NCI-H2029 treated with DMSO at 0.1 percent for 48 hours (cell line): ENCODE measurements around the gene CYTIP.

Experiments used
- DNase-seq: peaks from one replicate; lab custom pipeline; 2025; lab: John Stamatoyannopoulos, UW

The CYTIP gene

GRCh38 chr2:157463002-157463401, 19.1 kb upstream of the CYTIP start:
- no peak for DNase-seq

- no peak for DNase-seq
These were observed 17.0 kb upstream of the CYTIP start for GRCh38 chr2:157460897-157461296.

- no peak for DNase-seq
These were observed 16.5 kb upstream of the CYTIP start for GRCh38 chr2:157460384-157460837.

DNA sequence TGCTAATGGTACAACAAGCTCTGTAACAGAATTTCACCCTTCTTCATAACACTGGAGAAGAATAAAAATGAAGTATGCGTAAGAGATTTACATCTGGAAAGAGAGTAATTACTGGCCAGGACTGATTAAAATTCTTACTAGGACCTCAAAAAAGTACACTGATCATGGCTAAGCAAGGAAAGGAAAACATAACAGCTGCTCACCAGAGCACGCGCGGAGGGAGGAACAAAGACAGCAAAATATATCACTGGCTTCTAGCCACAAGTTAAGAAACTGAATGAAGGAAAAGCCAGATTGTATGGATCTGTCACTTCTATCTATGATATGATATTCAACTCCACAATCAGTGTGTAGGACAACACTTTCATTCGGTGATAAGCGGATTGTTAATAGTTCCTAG, 15.6 kb upstream of the CYTIP start:
- DNase-seq = no peak

DNA sequence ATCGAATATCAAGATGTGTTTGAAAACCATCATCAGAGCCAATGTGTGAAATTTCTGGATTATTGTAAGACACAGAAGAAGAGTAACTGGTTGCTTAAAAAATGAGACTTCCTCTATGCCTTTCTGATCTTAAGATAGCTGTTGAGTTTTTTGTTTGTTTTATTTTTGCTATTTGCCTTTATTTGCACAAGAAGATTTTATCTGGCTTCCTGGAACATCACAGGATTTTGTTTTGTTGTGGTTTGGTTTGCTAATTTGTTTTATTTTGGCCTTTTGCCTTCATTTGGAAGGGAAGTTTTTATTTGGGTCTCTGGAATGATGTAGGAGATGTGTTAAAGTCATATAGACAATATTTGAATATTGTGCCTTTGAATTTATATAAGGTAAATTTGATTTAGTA, 3.9 kb upstream of the CYTIP start:
- no peak for DNase-seq

- no peak for DNase-seq
These were observed 3.1 kb upstream of the CYTIP start for GRCh38 chr2:157447031-157447430.

GRCh38 chr2:157444641-157445040, 752 bp upstream of the CYTIP start:
- DNase-seq = no peak

DNA sequence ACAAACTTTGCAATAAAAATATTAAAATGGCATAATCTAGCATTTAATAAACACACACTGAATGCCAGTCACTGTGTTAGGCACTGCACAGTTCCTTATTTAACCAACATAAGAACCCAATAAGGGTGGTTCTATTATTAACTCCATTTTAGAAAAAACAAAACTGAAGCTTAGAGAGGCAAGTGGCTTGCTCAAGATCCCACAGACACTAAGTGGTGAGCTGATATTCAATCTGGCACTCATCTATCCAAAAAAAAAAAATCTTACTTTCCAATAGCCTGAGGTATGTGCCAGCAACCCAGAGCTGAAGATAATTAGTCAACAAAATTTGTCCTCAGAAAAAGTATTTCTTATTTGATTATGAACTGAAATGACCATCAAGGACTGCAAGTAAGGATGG, 799 bp downstream of the CYTIP start:
- no peak for DNase-seq

- DNase-seq = no peak
These were observed 1.3 kb downstream of the CYTIP start for GRCh38 chr2:157442636-157443035.

DNA sequence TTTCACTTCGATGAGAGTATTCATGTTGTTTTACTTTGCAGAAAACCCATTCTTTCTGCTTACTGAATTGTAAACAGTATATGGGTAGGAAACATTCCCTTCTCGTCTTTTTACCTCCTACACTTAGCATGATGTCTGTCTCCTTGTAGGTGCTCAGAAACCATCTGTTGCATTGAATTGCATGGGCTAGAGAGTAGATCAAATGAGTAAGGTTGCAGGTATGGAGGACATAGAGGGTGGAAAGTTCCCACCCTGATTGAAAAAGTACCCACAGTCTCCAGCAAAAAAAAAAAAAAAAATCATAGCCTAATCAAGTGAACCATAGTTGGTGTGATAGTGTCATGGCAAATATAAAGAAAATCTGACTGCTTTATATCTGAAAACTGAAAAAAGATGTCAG, 1.7 kb downstream of the CYTIP start:
- DNase-seq = no peak

DNA sequence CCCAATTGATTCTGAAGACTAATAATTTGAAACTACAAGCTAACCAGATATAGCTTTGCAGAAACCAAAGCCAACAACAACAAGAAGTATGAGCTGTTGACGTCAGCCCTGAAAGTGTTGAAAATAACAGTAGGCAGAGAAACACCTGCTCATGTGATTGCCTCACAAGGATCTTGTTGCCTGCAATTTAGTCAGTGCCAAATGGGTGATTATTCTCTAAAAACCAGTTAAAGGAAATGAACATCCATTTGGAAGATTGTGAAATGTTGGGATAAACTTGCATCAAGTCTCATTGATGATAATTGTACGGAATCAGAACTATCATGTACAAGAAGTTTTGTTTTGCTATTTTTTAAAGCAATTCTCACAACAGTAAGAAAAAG, 2.8 kb downstream of the CYTIP start:
- peak; percentile 25 for DNase-seq

DNA sequence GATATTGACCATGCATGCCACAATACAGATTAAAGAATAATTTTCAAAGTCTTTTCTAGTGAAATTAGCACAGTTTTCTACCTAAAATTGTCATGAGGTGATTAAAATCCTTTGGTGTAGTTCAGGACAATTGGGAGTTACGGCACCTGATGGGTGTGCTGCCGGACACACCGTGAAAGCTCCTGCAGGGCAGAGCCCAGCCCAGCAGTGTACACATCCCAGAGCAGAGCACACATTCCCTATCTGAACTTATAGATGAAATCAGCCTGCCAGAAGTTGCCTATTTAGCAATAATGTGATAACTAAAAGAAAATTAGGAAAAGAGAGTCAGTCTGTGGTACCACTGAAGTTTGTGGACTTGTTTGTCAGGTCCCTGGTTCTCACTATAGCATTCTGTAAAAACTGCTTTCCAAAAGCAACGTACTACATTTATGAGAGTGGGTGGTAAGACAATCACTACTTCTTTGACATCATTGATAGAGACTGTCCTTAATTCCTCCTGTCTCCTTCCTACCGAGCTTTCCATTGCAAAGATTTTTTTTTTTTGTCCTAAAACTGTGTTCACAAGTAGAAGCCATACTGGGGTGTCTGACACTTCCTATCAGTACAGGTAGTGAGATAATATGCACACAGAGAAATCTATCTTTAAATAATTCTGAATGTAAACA, 3.4 kb downstream of the CYTIP start:
- DNase-seq = no peak

GRCh38 chr2:157439824-157440186, 4.1 kb downstream of the CYTIP start:
- DNase-seq = no peak

DNA sequence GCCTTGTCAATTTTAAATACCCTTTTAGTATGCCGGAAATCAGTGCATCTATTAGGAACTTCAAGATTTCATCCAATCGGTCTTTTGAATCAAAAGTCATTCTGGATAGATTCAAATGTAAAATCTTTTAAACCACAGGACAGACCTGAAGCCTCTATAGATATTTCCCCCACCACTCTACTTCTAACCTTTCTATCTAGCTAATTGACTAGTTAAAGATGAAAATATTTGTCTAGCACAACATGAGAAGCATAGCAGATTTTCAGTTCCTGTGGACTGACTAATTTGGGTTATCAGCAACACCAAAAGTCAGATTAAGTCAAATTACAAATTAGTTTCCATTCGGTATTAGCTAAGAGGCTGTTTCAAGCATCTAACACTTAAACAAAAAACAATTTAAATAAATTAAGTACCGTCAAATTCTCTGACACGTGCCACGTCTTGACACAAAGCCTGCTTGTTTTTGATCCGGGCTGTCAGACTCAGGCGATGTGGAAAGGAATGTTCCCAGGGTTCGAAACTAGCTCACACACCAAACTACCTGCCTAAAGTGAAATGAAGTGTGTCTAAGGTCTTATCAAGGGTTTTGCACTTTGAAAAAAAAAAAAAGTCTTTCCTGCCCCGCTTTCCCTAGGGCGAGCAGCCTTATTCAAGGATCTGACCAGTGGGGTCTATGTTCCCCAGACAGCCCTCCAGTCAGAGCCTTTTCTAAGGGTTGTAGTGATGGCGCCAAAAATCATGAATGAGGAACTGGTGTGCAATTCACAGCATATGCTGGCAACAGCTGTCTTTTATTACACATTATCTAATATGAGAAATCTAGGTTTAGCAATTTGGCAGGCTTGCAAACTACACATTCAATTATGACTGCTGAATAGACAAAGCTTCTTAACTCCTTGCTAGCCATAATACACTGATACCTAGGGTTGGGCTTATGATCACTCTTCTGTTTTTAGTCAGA, 4.7 kb downstream of the CYTIP start:
- DNase-seq = peak; percentile 21

- no peak for DNase-seq
These were observed 10.5 kb downstream of the CYTIP start for GRCh38 chr2:157433394-157433793.

DNA sequence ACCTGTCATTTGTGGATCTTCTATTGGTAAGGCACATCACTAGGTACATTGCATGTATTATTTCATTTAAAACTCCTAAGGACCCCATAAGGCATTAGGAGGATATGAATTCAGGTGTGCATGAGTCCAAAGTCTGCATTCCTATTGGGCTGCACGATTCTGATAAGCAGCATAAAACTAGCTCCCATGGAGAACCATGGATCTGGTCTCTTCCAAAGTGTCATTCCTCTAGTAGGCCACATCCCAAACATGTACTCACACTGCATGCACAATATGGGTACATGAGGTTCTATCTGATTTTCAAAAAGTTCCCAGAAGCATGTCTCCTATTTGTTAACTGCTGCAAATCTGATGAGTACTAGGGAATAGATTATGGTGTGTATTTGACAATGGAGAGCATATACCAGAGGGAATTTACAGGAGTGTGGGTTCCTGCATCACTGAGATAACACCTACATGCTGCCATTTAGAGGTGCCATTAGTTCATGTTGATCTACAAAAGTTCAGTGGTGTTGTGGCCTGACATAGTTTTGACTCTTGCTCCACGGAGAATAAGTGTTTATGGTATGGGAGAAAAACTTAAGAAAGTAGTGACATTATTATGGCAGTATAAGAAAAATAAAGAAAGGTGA, 11.3 kb downstream of the CYTIP start:
- no peak for DNase-seq

DNA sequence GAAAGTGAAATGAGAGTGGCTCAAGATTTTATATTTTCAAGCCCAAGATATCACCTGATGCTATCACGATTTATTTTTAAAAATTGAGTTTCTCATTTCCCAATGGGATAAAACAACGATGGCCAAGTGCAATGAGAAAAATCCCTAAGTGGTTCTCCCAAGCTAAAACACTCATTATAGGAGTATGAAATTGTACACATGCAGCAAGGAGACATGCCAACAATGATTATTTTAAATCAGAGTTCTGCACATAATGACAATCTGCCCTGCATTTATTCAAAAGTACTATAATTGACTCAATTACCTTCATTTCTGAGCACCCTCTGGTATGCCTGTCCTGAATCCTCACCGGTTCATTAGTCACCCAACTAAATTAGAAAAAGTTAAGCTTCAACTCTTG, 12.7 kb downstream of the CYTIP start:
- no peak for DNase-seq

- no peak for DNase-seq
These were observed 15.3 kb downstream of the CYTIP start for GRCh38 chr2:157428500-157429175.

- DNase-seq = no peak
These were observed 16.0 kb downstream of the CYTIP start for GRCh38 chr2:157427922-157428303.

GRCh38 chr2:157427003-157427921, 16.6 kb downstream of the CYTIP start:
- DNase-seq = no peak

GRCh38 chr2:157426477-157426994, 17.4 kb downstream of the CYTIP start:
- DNase-seq = no peak
